Measurements from ENCODE around the gene BHLHE23. TPM values are rescaled to one million over a fixed set of nuclear protein-coding genes. Genes with fewer than 3 reads are reported as not detected.

BHLHE23 gene
- total RNA-seq = not detected

- DNase-seq (ENCODE audit: low spot score) (no peak), ATAC-seq (no peak)
- intact Hi-C loops (cut with DNase I) = loop anchor here (5.0 kb wide), 1 partner anchor 104 kb away; no protein-coding TSS in a partner anchor
Observed at GRCh38 chr20:63006540-63007359, at the start of gene BHLHE23. Gene BHLHE23, minus strand, starts transcription at chr20:63006964. Its CDS starts 190 bp downstream, at chr20:63006774.

GRCh38 chr20:63055575-63056235, 48.9 kb upstream of the BHLHE23 start:
- intact Hi-C loops (cut with DNase I) = no loop called here
- no peak for ATAC-seq
- peak; percentile 51 for DNase-seq (ENCODE audit: low spot score)

DNA sequence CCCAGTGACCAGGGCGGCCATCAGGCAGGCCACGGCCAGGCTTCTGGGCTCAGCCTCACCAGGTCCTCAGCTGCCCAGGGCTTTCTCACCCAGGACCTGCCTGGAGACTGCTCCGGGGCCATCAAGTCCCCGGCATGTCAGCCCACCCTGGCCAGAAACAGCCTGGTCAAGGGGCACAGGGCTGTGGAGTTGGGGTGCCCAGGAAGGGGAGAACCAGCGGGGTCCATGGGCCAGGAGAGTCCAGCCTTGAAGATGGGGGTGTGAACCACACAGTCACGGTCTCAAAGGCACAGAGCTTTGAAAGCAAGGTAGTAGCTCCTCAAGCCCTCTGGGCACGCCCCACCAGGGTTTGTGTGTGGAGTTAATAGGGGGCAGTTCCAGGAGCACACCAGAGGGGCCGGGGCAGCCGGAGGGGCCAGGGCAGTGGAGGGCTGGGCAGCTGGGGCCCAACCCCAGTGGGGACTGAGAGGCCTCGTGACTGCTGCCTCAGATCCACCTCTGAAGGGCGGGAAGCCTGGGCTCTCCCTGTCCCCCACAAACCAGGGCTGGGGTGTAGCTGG, 48.0 kb upstream of the BHLHE23 start:
- ATAC-seq (no peak), DNase-seq (ENCODE audit: low spot score) (peak; percentile 26)
- intact Hi-C loops (cut with DNase I) = no loop called here

DNA sequence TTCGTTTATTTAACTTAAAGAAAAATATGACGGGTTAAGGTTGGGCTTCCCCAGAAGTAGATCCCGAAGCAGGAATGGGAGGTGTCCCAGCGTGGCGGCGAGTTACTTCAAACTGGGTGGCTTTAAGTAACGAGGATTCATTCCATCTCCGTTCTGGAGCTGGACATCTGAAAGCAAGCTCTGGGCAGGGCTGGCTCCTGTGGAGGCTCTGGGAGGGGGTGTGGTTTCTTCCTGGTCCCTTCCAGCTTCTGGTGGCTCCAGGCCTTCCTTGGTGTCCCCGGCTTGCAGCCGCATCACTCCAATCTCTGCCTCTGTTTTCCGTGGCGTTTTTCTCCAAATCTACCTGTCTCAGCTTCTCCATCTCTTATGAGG, 47.3 kb upstream of the BHLHE23 start:
- DNase-seq (ENCODE audit: low spot score) = peak; percentile 47
- no peak for ATAC-seq
- intact Hi-C loops (cut with DNase I) = no loop called here

DNA sequence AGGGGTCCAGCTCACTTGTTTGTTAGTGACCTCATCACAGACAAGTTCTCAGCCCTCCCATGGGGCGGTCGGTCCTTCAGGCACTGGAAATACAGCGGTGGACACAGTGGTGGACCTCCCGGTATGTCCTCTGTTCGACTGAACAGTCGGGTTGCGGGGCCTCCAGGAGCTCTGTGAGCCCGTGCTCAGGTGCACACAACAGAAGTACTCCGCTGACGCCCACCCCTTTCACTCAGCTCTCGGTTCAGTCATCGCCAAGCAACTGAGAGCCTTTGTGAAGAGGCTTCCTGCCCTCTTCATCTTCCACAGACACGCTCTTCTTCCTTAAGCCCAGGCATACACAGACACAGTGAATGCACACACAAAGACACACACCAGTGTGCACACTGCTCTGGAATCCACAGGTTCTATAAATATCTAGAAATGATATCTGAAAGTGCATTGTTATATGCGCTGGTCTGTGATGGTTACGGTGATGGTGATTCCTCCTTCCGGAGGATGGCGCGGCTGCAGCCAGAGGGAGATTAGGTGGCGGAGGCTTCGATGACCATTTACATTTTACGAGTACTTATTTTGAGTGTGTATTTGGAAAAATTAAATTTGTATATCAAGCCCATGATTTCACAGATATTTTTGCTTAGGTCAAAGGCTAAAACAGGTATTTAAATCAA, 46.8 kb upstream of the BHLHE23 start:
- ATAC-seq (no peak), DNase-seq (ENCODE audit: low spot score) (peak; percentile 36)
- intact Hi-C loops (cut with DNase I) = no loop called here

DNA sequence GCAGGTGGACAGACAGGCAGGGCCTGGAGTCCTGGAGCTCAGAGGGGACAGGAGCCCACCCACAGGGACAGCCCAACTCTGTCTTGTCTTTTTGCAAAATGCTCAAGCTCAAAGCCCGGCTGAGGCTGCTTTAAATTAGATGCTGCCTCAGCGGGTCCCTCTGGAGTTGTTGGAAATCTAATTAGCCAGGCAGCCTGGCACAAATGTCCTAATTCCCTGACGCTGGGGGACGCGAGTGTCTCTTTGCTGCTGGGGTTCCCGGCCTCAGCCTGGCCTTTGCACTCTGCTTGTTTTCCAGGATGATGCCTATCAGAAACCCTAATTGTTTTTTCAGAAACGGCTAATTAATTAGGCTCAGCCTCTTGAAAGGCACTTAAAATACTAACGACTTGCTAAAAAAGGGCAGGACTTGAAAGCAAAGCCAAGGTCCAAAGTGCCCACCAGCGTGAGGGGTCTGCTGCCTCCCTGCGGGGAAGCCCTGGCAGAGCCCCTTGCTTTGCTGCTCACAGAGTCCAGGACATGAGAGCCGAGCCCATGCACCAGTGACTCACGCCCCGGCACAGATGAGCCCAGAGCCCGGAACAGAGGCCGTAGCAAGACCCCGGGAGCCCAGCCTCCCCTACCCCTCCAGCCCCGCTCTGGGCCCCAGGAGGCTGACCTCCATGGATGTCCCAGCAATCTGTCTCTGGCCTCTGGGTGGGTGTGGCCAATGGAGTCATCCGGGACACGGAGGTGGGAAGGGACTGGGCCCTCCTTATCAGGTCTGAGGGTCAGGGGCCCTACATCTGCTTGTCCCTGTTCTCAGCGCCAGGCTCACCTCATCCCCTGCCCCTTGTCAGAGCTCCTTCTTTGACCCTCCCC, 46.0 kb upstream of the BHLHE23 start:
- ATAC-seq (no peak), DNase-seq (ENCODE audit: low spot score) (peak; percentile 34)
- intact Hi-C loops (cut with DNase I) = no loop called here

GRCh38 chr20:63051911-63052310, 45.1 kb upstream of the BHLHE23 start:
- intact Hi-C loops (cut with DNase I) = no loop called here
- DNase-seq (ENCODE audit: low spot score) (peak; percentile 41), ATAC-seq (no peak)

GRCh38 chr20:63051186-63051860, 44.6 kb upstream of the BHLHE23 start:
- no peak for ATAC-seq
- intact Hi-C loops (cut with DNase I) = no loop called here
- DNase-seq (ENCODE audit: low spot score) = no peak

DNA sequence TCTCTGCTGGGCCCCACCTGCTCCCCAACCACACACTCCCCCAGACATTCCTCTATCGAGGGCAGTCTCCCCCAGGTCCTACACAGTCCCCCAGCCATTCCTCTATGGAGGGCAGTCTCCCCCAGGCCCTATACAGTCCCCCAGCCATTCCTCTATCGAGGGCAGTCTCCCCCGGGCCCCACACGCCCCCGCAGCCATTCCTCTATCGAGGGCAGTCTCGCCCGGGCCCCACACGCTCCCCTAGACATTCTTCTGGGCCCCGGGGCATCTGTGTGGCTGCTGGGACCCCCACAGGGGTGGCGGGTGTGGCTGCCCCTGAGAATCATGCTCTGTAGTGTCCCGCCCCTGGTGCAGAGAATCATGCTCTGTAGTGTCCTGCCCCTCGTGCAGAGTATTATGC, 43.6 kb upstream of the BHLHE23 start:
- ATAC-seq = no peak
- DNase-seq (ENCODE audit: low spot score) = no peak
- intact Hi-C loops (cut with DNase I) = no loop called here

DNA sequence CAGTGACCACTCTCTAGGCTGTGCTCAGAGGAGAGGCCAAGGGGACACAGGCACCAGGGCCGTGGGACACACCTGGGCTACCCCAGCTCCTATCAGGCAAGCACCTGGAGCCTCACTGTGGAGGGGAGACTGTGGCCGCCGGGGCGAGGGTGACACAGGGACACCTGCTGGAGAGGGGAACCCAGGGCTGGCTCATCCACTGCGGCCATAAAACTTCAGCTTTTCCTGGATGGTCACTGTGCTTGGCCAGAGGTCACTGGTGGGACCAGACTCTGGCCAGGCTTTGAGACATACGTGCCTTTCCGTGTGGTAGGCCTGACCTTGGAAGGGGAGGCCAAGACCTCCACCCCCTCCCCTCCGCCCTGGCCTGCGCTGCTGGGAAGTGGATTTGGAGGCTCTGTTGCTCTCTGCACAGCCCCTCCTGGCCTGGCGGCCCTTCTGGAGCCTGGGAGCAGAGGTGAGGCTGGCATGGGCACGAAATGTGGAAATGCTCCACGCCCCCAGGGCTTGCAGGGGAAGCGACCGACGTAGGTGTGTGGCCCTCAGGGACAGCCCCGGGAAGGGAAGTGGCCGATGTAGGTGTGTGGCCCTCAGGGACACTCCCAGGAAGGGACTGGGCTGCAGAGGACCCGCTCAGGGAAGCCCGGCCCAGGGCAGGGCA, 42.9 kb upstream of the BHLHE23 start:
- intact Hi-C loops (cut with DNase I) = loop anchor here (1.0 kb wide), 1 partner anchor 70 kb away; no protein-coding TSS in a partner anchor
- DNase-seq (ENCODE audit: low spot score) (no peak), ATAC-seq (no peak)

- ATAC-seq (no peak), DNase-seq (ENCODE audit: low spot score) (no peak)
- intact Hi-C loops (cut with DNase I) = loop anchor here (1.0 kb wide), 1 partner anchor 70 kb away; no protein-coding TSS in a partner anchor
Observed at GRCh38 chr20:63049191-63049518, 42.4 kb upstream of the BHLHE23 start.

DNA sequence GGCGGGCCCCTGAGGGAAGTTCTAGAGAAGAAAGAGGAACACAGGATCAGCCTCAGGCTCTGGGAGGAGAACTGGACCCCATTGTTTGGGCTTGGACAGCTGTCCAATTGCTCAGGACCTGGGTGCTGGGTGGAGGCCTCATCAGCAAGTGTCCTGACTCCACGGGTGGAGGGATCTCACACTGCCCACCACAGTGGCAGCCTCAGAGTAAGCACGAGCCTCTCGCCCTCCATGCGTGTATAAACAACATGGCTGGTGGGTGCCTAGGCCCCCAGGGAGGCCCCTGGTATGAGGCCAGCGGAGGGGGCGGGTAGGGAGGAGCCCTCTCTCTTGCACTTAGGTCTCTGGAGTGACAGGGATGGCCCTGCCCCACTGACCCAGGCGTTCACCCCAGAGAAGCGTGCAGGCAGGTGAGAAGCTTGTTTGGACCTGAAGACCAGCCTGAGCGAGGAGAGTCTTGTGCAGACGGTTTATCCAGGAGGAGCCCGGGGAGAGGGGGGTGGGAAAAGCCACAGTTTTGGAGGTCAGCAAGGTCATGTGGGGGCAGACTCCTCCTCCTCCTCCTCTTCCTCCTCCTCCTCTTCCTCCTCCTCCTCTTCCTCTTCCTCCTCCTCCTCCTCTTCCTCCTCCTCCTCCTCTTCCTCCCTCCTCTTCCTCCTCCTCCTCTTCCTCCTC, 41.9 kb upstream of the BHLHE23 start:
- ATAC-seq (no peak), DNase-seq (ENCODE audit: low spot score) (no peak)
- intact Hi-C loops (cut with DNase I) = loop anchor here (1.0 kb wide), 1 partner anchor 71 kb away; no protein-coding TSS in a partner anchor

GRCh38 chr20:63047946-63048345, 41.2 kb upstream of the BHLHE23 start:
- intact Hi-C loops (cut with DNase I) = no loop called here
- DNase-seq (ENCODE audit: low spot score) = no peak
- ATAC-seq = no peak

GRCh38 chr20:63047267-63047666, 40.5 kb upstream of the BHLHE23 start:
- intact Hi-C loops (cut with DNase I) = no loop called here
- DNase-seq (ENCODE audit: low spot score) = no peak
- no peak for ATAC-seq

- ATAC-seq (no peak), DNase-seq (ENCODE audit: low spot score) (no peak)
- intact Hi-C loops (cut with DNase I) = no loop called here
Observed at GRCh38 chr20:63046841-63047240, 40.1 kb upstream of the BHLHE23 start.

DNA sequence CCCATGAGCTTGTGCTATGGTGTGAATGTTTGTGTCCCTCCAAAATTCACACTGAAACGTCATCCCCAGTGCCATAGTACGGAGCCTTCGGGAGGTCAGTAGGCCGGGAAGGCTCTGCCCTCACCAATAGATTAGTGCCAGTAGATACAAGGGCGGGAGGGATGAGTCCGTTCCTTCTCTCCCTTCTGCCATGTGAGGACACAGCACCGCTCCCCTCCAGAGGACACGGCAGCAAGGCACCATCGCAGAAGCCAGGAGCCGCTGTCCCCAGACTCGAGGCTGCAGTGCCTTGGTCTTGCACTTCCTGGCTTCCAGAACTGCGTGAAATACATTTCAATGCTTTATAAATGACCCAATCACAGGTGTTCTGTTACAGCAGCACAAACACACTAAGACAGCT, 39.2 kb upstream of the BHLHE23 start:
- intact Hi-C loops (cut with DNase I) = no loop called here
- DNase-seq (ENCODE audit: low spot score) = no peak
- no peak for ATAC-seq

DNA sequence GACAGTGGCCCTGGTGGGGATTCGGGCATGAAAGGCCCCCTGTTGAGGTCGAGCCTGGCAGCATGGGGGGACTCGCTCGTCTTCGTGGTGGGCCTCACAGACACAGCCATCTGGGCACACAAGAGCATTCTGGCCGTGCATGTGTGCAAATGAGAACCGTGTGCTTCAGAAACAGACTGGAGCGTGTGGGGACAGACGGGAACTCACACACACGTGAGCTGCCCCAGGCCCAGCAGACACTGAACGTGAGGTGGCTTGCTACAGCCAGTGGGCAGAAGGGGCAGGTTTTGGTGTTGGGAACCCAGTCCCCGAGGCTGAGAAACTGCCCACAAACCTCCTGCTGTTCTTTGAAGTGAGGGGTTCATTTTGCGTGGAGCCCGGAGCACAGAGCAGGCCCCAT, 38.6 kb upstream of the BHLHE23 start:
- intact Hi-C loops (cut with DNase I) = no loop called here
- ATAC-seq (no peak), DNase-seq (ENCODE audit: low spot score) (no peak)
